ENCODE data around the gene PLET1.

- TF ChIP-seq ZNF558 (tag by site-specific recombination; IDR thresholded peaks at IDR 0.05) (no peak), ZNF19 (tag by site-specific recombination; IDR thresholded peaks at IDR 0.05; ENCODE audit: low read depth) (no peak), ZNF777 (tag by site-specific recombination; IDR thresholded peaks at IDR 0.05; ENCODE audit: borderline replicate concordance) (no peak), ZNF114 (tag by site-specific recombination; IDR thresholded peaks at IDR 0.05) (no peak), CTCF (tag by site-specific recombination; IDR thresholded peaks at IDR 0.05) (no peak), ZNF26 (tag by site-specific recombination; IDR thresholded peaks at IDR 0.05) (no peak)
Measured at GRCh38 chr11:112229159-112229558, 31.5 kb downstream of the PLET1 start.

Measured in HEK293 (cell line).